OCI-LY3 (cell line): Measurements from ENCODE around the gene NMRK2.

Experiments used
- CTCF ChIP-seq: fragments of 200-600, 300-600 bp; sonication (generic); IDR thresholded peaks from 2 replicates; pipeline ENCODE4 v1.5.1; 2014; ENCODE audit warnings: antibody characterized with exemption, low read length, low read depth
- EZH2phosphoT487 ChIP-seq: fragments of 200-600 bp; shearing (Covaris generic); IDR thresholded peaks from 2 replicates; pipeline ENCODE4 v1.6.1; 2018; ENCODE audit warnings: antibody characterized with exemption, mixed run types, low read depth

GRCh38 chr19:3949294-3949693 lies 16.4 kb downstream of the NMRK2 start:
- no peak for TF ChIP-seq CTCF
- no peak for TF ChIP-seq EZH2phosphoT487
